Spleen (tissue), 7 donors: ENCODE results near the gene HSCB.

Source experiments
- POLR2A ChIP-seq, 3 donors: fragments of 450-650 bp; IDR thresholded peaks; one replicate each; pipeline ENCODE4 v1.5.1; 2017; ENCODE audit warnings: antibody characterized with exemption in 3 of 3, mild to moderate bottlenecking in 1 of 3
- POLR2AphosphoS5 ChIP-seq, 3 donors: sonication (generic); formaldehyde crosslinking; IDR thresholded peaks; one replicate each; pipeline ENCODE4 v1.5.1; 2017; ENCODE audit warnings: antibody characterized with exemption in 3 of 3
- TF ChIP-seq, protein P1 (sequence below), 11 experiments: fragments of 200-600 bp in 7 of 11; fragments of 450-650 bp in 4 of 11; sonication (generic) in 4 of 11; IDR thresholded peaks in 8 of 11; conservative IDR thresholded peaks in 3 of 11; 1 replicate in 7 of 11; 2 replicates in 4 of 11; pipeline versions ENCODE4 v1.4.0 to v1.8.0; 2016 to 2021; ENCODE audit warnings: antibody characterized with exemption in 11 of 11, inconsistent platforms in 4 of 11, mild to moderate bottlenecking in 1 of 11
- donor health status: DM: no; HTN: no; CAD: no; lungs with moderate emphysema.
- donor health status: DM: no; HTN: no; CAD: no.
- donor health status: DM: no; HTN: no; CAD: no.

DNA sequence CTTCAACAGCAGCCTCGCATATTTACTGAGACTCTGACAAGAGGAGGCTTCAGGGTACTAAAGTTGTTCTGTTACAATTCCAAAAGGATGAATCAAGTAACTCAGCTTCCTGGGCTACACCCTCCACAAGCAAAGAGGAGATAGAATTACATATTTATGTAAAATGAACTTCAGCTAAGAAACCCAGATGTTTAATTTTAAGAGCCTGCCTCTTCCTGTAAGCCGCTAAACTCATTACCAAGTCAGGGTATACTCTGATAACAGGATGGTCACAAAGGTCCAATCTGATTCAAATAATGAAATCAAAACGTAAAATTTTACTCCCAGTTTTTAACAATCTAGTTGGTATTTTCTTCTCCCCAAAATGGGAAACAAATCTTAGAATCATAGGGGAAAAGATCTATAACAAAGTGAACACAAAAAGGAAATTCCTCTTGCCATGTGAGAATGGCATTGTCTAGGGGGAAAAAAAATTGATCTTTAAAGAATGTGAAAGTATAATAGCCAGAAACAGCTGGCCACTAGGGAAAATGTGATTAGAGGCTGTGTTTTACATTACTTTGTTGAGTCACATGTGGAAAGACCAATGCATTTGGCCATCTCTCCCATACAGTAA lies 31.2 kb upstream of the HSCB start:
- TF ChIP-seq, protein P1, sequence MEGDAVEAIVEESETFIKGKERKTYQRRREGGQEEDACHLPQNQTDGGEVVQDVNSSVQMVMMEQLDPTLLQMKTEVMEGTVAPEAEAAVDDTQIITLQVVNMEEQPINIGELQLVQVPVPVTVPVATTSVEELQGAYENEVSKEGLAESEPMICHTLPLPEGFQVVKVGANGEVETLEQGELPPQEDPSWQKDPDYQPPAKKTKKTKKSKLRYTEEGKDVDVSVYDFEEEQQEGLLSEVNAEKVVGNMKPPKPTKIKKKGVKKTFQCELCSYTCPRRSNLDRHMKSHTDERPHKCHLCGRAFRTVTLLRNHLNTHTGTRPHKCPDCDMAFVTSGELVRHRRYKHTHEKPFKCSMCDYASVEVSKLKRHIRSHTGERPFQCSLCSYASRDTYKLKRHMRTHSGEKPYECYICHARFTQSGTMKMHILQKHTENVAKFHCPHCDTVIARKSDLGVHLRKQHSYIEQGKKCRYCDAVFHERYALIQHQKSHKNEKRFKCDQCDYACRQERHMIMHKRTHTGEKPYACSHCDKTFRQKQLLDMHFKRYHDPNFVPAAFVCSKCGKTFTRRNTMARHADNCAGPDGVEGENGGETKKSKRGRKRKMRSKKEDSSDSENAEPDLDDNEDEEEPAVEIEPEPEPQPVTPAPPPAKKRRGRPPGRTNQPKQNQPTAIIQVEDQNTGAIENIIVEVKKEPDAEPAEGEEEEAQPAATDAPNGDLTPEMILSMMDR (IDR thresholded peaks at IDR 0.05 in 8 of 11, conservative IDR thresholded peaks at IDR 0.05 in 3 of 11), result no peak
- TF ChIP-seq POLR2A (IDR thresholded peaks at IDR 0.05) (no peak), POLR2AphosphoS5 (IDR thresholded peaks at IDR 0.05) (no peak)
